PC-3 (cell line): ENCODE results near the gene PAM16. TPM values are rescaled to one million over a fixed set of nuclear protein-coding genes. Genes with fewer than 3 reads are reported as not detected.

ENCODE experiments used
- ATAC-seq: fragments of 200-7000 bp; cut with Tn5 transposase; 2 replicates; pipeline ENCODE4 v1.9.1; 2020; ENCODE audit warnings: mild to moderate bottlenecking, moderate library complexity
- BruUV-seq: library from RNA; stranded (reverse); fragments of 400-500 nt; replicated peaks from 2 replicates; lab custom pipeline; 2021; lab: Mats Ljungman, UMichigan
- CTCF ChIA-PET: fragments of 300-600 bp; sonication (Branson Sonifier 250); formaldehyde crosslinking; loops from one replicate; lab custom pipeline; 2022; ENCODE audit warnings: antibody characterized with exemption; lab: Charles Lee
- POLR2A ChIA-PET: fragments of 300-600 bp; sonication (Branson Sonifier 250); formaldehyde crosslinking; loops from one replicate; lab custom pipeline; 2022; ENCODE audit warnings: antibody characterized with exemption; ENCODE audit not compliant: unreplicated experiment; lab: Charles Lee
- DNase-seq: peaks from one replicate; pipeline ENCODE4 v3.0.0-alpha.2; 2015
- H2AFZ ChIP-seq: fragments of 300-600 bp; sonication (generic); 2 replicates; pipeline ENCODE4 v1.6.0; 2016; ENCODE audit warnings: antibody characterized with exemption, low read length
- H3F3A ChIP-seq: fragments of 300-600 bp; sonication (generic); one replicate; pipeline ENCODE4 v1.6.0; 2017; ENCODE audit warnings: antibody characterized with exemption, low read length, control low read depth, mild to moderate bottlenecking; ENCODE audit not compliant: unreplicated experiment
- H3K27ac ChIP-seq: fragments of 300-600 bp; sonication (generic); 2 replicates; pipeline ENCODE4 v1.5.1; 2016; ENCODE audit warnings: mild to moderate bottlenecking, low read length
- H3K27me3 ChIP-seq: fragments of 300-600 bp; sonication (generic); 2 replicates; pipeline ENCODE4 v1.6.1; 2016; ENCODE audit warnings: low read length, mixed read lengths
- H3K36me3 ChIP-seq: fragments of 300-600 bp; sonication (generic); 2 replicates; pipeline ENCODE4 v1.6.1; 2016; ENCODE audit warnings: low read depth, mixed run types, low read length, mixed read lengths
- H3K4me1 ChIP-seq: fragments of 300-600 bp; sonication (generic); 2 replicates; pipeline ENCODE4 v1.5.1; 2016; ENCODE audit warnings: low read length; ENCODE audit not compliant: insufficient read depth
- H3K4me2 ChIP-seq: fragments of 300-600 bp; sonication (generic); 2 replicates; pipeline ENCODE4 v1.6.0; 2016; ENCODE audit warnings: low read length
- H3K4me3 ChIP-seq: fragments of 300-600 bp; sonication (generic); 2 replicates; pipeline ENCODE4 v1.5.1; 2016; ENCODE audit warnings: mild to moderate bottlenecking, low read length, mixed read lengths
- H3K79me2 ChIP-seq: fragments of 300-600 bp; sonication (generic); 2 replicates; pipeline ENCODE4 v1.6.1; 2017; ENCODE audit warnings: low read length, mixed read lengths
- H3K9ac ChIP-seq: fragments of 300-600 bp; sonication (generic); 2 replicates; pipeline ENCODE4 v1.6.0; 2016; ENCODE audit warnings: mild to moderate bottlenecking, low read length
- H3K9me2 ChIP-seq: fragments of 300-600 bp; sonication (generic); replicated peaks from 2 replicates; pipeline ENCODE4 v1.6.1; 2016; ENCODE audit warnings: mixed run types, low read length, mixed read lengths
- H3K9me3 ChIP-seq: fragments of 300-600 bp; sonication (generic); 2 replicates; pipeline ENCODE4 v1.6.1; 2016; ENCODE audit warnings: low read length, mixed read lengths
- H4K20me1 ChIP-seq: fragments of 300-600 bp; sonication (generic); 2 replicates; pipeline ENCODE4 v1.6.1; 2016; ENCODE audit warnings: low read length, mixed read lengths
- EZH2 ChIP-seq: fragments of 300-600 bp; sonication (generic); IDR thresholded peaks from one replicate; pipeline ENCODE4 v1.6.1; 2017; ENCODE audit warnings: antibody characterized with exemption, mild to moderate bottlenecking, low read length; ENCODE audit not compliant: unreplicated experiment
- EZH2phosphoT487 ChIP-seq: fragments of 300-600 bp; sonication (generic); IDR thresholded peaks from 2 replicates; pipeline ENCODE4 v1.6.1; 2018; ENCODE audit warnings: mild to moderate bottlenecking, antibody characterized with exemption, low read length, borderline replicate concordance
- intact Hi-C: fragments of 100-400 bp; cut with micrococcal nuclease; formaldehyde crosslinking; loops from 2 replicates; pipeline ENCODE4 v1.9.0; 2023
- total RNA-seq: library from RNA; depleted of rRNA; stranded (reverse); fragments of >200 nt; gene quantifications from 2 replicates; pipeline ENCODE4 v1.2.3, GENCODE V29; 2014
- TF ChIP-seq, protein P1 (sequence below): fragments of 300-600 bp; sonication (generic); conservative IDR thresholded peaks from 2 replicates; pipeline ENCODE4 v1.5.1; 2017; ENCODE audit warnings: antibody characterized with exemption, low read depth, mild to moderate bottlenecking, low read length

The PAM16 gene
- total RNA-seq, 1 experiment from 2014 or later, result 95.5 TPM

DNA sequence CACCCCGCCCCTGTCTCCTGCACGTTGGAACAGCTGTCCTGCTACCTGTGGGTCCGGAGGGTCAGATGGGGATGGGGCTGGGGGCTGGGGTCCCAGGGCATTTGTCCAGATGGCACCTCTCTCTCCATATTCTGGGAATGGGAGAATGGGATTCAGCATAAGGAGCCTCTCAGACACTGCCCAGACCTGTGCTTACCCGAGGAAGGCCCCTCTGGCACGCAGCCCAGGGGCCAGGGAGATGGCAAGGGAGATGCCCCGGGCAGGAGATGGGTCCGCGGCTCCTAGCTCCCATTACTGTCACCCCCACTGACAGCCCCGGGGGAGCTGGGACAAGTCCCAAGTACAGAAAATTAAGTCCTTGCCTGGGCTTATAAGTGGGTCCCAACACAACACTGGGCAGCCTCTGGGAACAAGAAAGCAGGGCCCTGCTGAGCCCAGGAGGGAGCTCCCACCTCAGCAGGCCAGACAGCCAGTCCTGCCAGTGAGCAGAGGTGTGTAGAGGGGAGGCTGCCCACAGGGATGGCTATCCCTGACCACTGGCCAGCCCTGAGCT, 22.3 kb upstream of the PAM16 start:
- Histone ChIP-seq H3K4me3 (peak overlapping the region; percentile 91), H3K9me2 (no peaks in the 10 kb centered on the region), H3K4me1 (peaks cover 65% of the 10 kb centered on the region), H2AFZ (no peak overlapping the region), H3K27ac (peak overlapping the region; percentile 17; the same call in 1 of the 2 replicates), H3K9ac (no peak overlapping the region), H3K36me3 (no peaks in the 10 kb centered on the region), H3K4me2 (peak overlapping the region; percentile 100), H3K27me3 (no peaks in the 10 kb centered on the region), H3K79me2 (peaks cover 20% of the 10 kb centered on the region), H3F3A (no peaks in the 10 kb centered on the region), H3K9me3 (no peaks in the 10 kb centered on the region), H4K20me1 (peaks cover 9% of the 10 kb centered on the region; the same call in 1 of the 2 replicates)
- CTCF ChIA-PET, result interaction anchor here (0.7 kb wide), 1 partner anchor 29 kb away, joined by 3 read pairs; no protein-coding TSS in a partner anchor
- intact Hi-C loops, result no loop called here
- DNase-seq (peak; percentile 47), ATAC-seq (no peak)
- BruUV-seq, result no TSS peak
- TF ChIP-seq, protein P1, sequence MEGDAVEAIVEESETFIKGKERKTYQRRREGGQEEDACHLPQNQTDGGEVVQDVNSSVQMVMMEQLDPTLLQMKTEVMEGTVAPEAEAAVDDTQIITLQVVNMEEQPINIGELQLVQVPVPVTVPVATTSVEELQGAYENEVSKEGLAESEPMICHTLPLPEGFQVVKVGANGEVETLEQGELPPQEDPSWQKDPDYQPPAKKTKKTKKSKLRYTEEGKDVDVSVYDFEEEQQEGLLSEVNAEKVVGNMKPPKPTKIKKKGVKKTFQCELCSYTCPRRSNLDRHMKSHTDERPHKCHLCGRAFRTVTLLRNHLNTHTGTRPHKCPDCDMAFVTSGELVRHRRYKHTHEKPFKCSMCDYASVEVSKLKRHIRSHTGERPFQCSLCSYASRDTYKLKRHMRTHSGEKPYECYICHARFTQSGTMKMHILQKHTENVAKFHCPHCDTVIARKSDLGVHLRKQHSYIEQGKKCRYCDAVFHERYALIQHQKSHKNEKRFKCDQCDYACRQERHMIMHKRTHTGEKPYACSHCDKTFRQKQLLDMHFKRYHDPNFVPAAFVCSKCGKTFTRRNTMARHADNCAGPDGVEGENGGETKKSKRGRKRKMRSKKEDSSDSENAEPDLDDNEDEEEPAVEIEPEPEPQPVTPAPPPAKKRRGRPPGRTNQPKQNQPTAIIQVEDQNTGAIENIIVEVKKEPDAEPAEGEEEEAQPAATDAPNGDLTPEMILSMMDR, result no peak
- TF ChIP-seq EZH2 (no peak), EZH2phosphoT487 (no peak)
- POLR2A ChIA-PET, result no interaction called here

DNA sequence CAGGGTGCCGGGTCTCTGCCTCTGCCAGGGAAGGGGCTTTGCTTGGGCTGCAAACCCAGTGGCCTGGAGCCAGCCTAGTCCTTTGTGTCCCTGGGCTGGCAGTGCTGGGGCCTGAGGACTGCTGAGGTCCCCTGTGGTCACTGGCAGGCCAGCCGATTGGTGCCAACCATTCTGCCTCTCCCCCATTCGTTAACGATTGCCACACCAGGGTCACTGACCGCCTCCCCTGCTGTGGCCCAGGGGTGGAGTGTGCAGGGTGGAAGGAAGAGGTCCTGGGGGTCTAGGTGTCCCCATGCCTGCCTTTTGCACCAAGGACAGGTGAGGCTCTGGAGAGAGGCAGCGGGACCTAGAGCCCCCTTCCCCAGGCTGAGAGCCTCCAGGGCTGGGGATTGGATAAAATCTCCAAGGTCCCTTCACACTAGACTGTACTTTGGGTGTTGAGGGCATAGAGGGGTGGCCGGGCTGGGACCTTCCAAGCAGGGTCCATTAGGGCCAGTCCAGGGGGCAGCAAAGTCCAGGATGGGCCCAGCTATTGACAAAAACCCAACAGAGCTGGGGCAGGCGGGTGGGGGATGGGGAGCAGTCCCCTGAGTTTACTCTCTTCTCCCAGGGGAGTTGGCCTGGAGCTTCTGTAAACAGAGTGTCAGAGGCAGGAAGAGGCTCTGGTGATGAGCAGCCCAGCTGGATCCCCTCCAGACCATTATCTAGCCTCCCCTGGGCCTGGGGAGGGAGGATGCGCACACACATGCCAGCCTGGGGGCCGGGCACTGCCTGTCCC, 21.6 kb upstream of the PAM16 start:
- ChIA-PET CTCF (interaction anchor here (0.7 kb wide), 1 partner anchor 30 kb away, joined by 3 read pairs; no protein-coding TSS in a partner anchor), POLR2A (no interaction called here)
- intact Hi-C loops, result no loop called here
- H2AFZ ChIP-seq, result no peak overlapping the region
- no peaks in the 10 kb centered on the region for H3K27me3 ChIP-seq
- peak overlapping the region; percentile 45; the same call in 1 of the 2 replicates for H3K9ac ChIP-seq
- H3K9me2 ChIP-seq, result no peaks in the 10 kb centered on the region
- peak overlapping the region; percentile 100 for H3K4me2 ChIP-seq
- H3F3A ChIP-seq, result no peaks in the 10 kb centered on the region
- H4K20me1 ChIP-seq, result peaks cover 9% of the 10 kb centered on the region; the same call in 1 of the 2 replicates
- no peaks in the 10 kb centered on the region for H3K36me3 ChIP-seq
- peaks cover 70% of the 10 kb centered on the region for H3K4me1 ChIP-seq
- peak; percentile 67 for DNase-seq
- ATAC-seq, result peak; percentile 14
- BruUV-seq, result TSS peak; percentile 56
- no peaks in the 10 kb centered on the region for H3K9me3 ChIP-seq
- H3K79me2 ChIP-seq, result peaks cover 20% of the 10 kb centered on the region
- no peak overlapping the region for H3K27ac ChIP-seq
- H3K4me3 ChIP-seq, result peak overlapping the region; percentile 91
- TF ChIP-seq EZH2 (no peak), EZH2phosphoT487 (no peak)
- TF ChIP-seq, protein P1, result no peak
